OCI-LY7 (cell line): ENCODE results near the gene SNCA. TPM values are rescaled to one million over a fixed set of nuclear protein-coding genes. Genes with fewer than 3 reads are reported as not detected.

Experiments
- BruUV-seq: library from RNA; stranded (reverse); fragments of 400-500 nt; replicated peaks from 2 replicates; lab custom pipeline; 2021; lab: Mats Ljungman, UMichigan
- CTCF ChIA-PET: fragments of 300-600 bp; sonication (Branson Sonifier 250); formaldehyde crosslinking; loops from one replicate; lab custom pipeline; 2022; ENCODE audit warnings: antibody characterized with exemption; ENCODE audit not compliant: unreplicated experiment; lab: Charles Lee
- POLR2A ChIA-PET: fragments of 300-600 bp; sonication (Branson Sonifier 250); formaldehyde crosslinking; loops from one replicate; lab custom pipeline; 2022; ENCODE audit warnings: antibody characterized with exemption; lab: Charles Lee
- DNase-seq: peaks from one replicate; pipeline ENCODE4 v3.0.0-alpha.2; 2015; ENCODE audit warnings: low spot score
- H2AFZ ChIP-seq: fragments of 200-600 bp; sonication (generic), shearing (Covaris generic); 2 replicates; pipeline ENCODE4 v1.6.1; 2014; ENCODE audit warnings: mild to moderate bottlenecking, antibody characterized with exemption, low read length, moderate library complexity
- H3K27ac ChIP-seq: fragments of 200-600 bp; sonication (generic); 2 replicates; pipeline ENCODE4 v1.5.1; 2014; ENCODE audit warnings: mixed run types, low read depth, mild to moderate bottlenecking, moderate library complexity, low read length, inconsistent platforms; ENCODE audit not compliant: poor library complexity, severe bottlenecking
- H3K36me3 ChIP-seq: fragments of 200-600 bp; sonication (generic); 2 replicates; pipeline ENCODE4 v1.6.1; 2014; ENCODE audit warnings: mild to moderate bottlenecking, antibody characterized with exemption, low read length, moderate library complexity, mixed read lengths; ENCODE audit not compliant: insufficient read depth
- H3K4me1 ChIP-seq: fragments of 200-600 bp; sonication (generic); 2 replicates; pipeline ENCODE4 v1.5.1; 2014; ENCODE audit warnings: mild to moderate bottlenecking, low read length; ENCODE audit not compliant: insufficient read depth, poor library complexity, severe bottlenecking
- H3K4me2 ChIP-seq: fragments of 200-600 bp; sonication (generic); 2 replicates; pipeline ENCODE4 v1.6.1; 2014; ENCODE audit warnings: mild to moderate bottlenecking, low read length
- H3K4me3 ChIP-seq: fragments of 200-600 bp; sonication (generic); 2 replicates; pipeline ENCODE4 v1.5.1; 2014; ENCODE audit warnings: mild to moderate bottlenecking, low read depth, low read length; ENCODE audit not compliant: poor library complexity, severe bottlenecking
- H3K79me2 ChIP-seq: fragments of 200-600 bp; sonication (generic); 2 replicates; pipeline ENCODE4 v1.6.1; 2016; ENCODE audit warnings: low read depth, mild to moderate bottlenecking, low read length, moderate library complexity, mixed read lengths; ENCODE audit not compliant: insufficient read depth
- H3K9me2 ChIP-seq: fragments of 200-600 bp; sonication (generic); 2 replicates; pipeline ENCODE4 v1.6.1; 2016; ENCODE audit warnings: mild to moderate bottlenecking, low read length, mixed read lengths; ENCODE audit not compliant: insufficient read depth
- H3K9me3 ChIP-seq: fragments of 200-600 bp; sonication (generic); 2 replicates; pipeline ENCODE4 v1.6.1; 2014; ENCODE audit warnings: mild to moderate bottlenecking, mixed run types, low read length, mixed read lengths
- H4K20me1 ChIP-seq: fragments of 200-600 bp; sonication (generic); 2 replicates; pipeline ENCODE4 v1.6.1; 2014; ENCODE audit warnings: mild to moderate bottlenecking, antibody characterized with exemption, low read length, moderate library complexity, mixed read lengths; ENCODE audit not compliant: insufficient read depth
- CTCF ChIP-seq: fragments of 200-600 bp; sonication (generic); conservative IDR thresholded peaks from 2 replicates; pipeline ENCODE4 v1.5.1; 2014; ENCODE audit warnings: mild to moderate bottlenecking, antibody characterized with exemption, low read length, moderate library complexity, mixed read lengths
- EZH2phosphoT487 ChIP-seq: fragments of 200-600 bp; sonication (generic); IDR thresholded peaks from 2 replicates; pipeline ENCODE4 v1.6.1; 2018; ENCODE audit warnings: low read depth, borderline replicate concordance, mild to moderate bottlenecking, mixed run types, antibody characterized with exemption, low read length, moderate library complexity, mixed read lengths
- intact Hi-C: fragments of 100-400 bp; cut with micrococcal nuclease; formaldehyde crosslinking; loops from one replicate; pipeline ENCODE4 v1.10.0; 2022; ENCODE audit not compliant: unreplicated experiment
- total RNA-seq, 2 experiments: library from RNA; depleted of rRNA in 1 of 2; stranded (reverse); fragments of >200 nt in 1 of 2; shearing (Covaris generic) in 1 of 2; gene quantifications; 2 replicates each; pipeline ENCODE4 v1.2.3, GENCODE V29; 2014 to 2022

Gene SNCA
- total RNA-seq, 2 experiments from 2014 or later = not detected

DNA sequence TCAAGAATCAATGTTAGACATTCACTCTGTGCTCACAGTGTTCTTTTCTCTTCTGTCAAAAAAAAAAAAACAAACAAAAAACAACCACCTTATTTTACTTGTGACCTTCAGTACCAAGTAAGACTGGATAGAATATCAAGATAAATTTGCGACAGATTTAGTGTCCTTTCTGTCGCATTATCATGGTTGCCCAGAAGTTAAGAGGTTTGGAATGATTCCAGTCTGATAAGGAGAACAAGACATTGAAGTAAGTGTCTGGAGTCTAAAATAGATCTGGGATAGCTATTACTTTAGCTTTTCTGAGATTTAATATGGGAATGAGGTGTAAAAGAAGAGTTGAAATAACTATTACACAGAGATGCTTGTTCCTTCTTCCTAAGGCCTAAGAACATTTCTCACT is 31.7 kb downstream of the SNCA start:
- no peaks in the 10 kb centered on the region for H3K9me2 ChIP-seq
- DNase-seq = no peak
- H3K79me2 ChIP-seq = no peaks in the 10 kb centered on the region
- H4K20me1 ChIP-seq = no peaks in the 10 kb centered on the region
- CTCF ChIA-PET = no interaction called here
- POLR2A ChIA-PET = interaction anchor here (1.8 kb wide), 1 partner anchor 24 kb away, joined by 4 read pairs; no protein-coding TSS in a partner anchor
- no peak overlapping the region for H3K27ac ChIP-seq
- no TSS peak for BruUV-seq
- no peak overlapping the region for H3K4me3 ChIP-seq
- no peaks in the 10 kb centered on the region for H3K9me3 ChIP-seq
- no peak for TF ChIP-seq EZH2phosphoT487
- no peak for TF ChIP-seq CTCF
- H3K4me2 ChIP-seq = no peak overlapping the region
- no peaks in the 10 kb centered on the region for H3K4me1 ChIP-seq
- H3K36me3 ChIP-seq = no peaks in the 10 kb centered on the region
- intact Hi-C loops = no loop called here
- H2AFZ ChIP-seq = no peak overlapping the region

DNA sequence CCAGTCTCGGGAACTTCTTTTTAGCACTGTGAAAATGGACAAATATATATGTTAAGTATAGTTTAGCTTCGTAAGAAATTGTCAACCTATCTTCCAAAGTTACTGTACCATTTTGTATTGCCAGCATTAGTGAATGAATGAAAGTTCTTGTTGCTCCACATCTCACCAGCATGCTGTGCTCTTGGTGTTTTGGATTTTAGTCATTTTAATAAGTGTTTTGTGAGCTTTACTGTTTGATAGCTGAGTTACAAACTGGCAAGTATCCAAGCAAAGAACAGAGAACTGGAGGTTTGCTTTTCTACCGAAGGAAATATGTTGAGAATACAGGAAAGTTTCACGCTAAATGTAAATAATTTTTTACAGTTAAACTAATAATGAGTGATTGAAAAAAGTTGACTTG is 33.0 kb downstream of the SNCA start:
- H2AFZ ChIP-seq = no peak overlapping the region
- ChIA-PET CTCF (no interaction called here), POLR2A (interaction anchor here (1.8 kb wide), 1 partner anchor 25 kb away, joined by 4 read pairs; no protein-coding TSS in a partner anchor)
- no peak overlapping the region for H3K27ac ChIP-seq
- intact Hi-C loops = no loop called here
- H3K79me2 ChIP-seq = no peaks in the 10 kb centered on the region
- TF ChIP-seq EZH2phosphoT487 (no peak), CTCF (no peak)
- no peak overlapping the region for H3K4me2 ChIP-seq
- no peak for DNase-seq
- no peaks in the 10 kb centered on the region for H3K36me3 ChIP-seq
- no peaks in the 10 kb centered on the region for H3K4me1 ChIP-seq
- H3K9me3 ChIP-seq = no peaks in the 10 kb centered on the region
- BruUV-seq = no TSS peak
- H4K20me1 ChIP-seq = no peaks in the 10 kb centered on the region
- no peaks in the 10 kb centered on the region for H3K9me2 ChIP-seq
- H3K4me3 ChIP-seq = no peak overlapping the region

- no peak for DNase-seq
- TF ChIP-seq CTCF (no peak), EZH2phosphoT487 (no peak)
- Histone ChIP-seq H3K27ac (no peak overlapping the region), H3K79me2 (no peaks in the 10 kb centered on the region), H3K4me1 (no peaks in the 10 kb centered on the region), H3K36me3 (no peaks in the 10 kb centered on the region), H3K9me3 (no peaks in the 10 kb centered on the region), H4K20me1 (no peaks in the 10 kb centered on the region), H3K9me2 (no peaks in the 10 kb centered on the region), H2AFZ (no peak overlapping the region), H3K4me3 (no peak overlapping the region), H3K4me2 (no peak overlapping the region)
- intact Hi-C loops = no loop called here
- no TSS peak for BruUV-seq
- POLR2A ChIA-PET = no interaction called here
- CTCF ChIA-PET = no interaction called here
These were observed 33.9 kb downstream of the SNCA start for GRCh38 chr4:89803036-89803435.
